ENCODE data around the gene IRF1.

GRCh38 chr5:132465059-132465707 is 25.4 kb downstream of the IRF1 start:
- TF ChIP-seq CTCF (IDR thresholded peaks at IDR 0.05) (no peak), POLR2AphosphoS5 (IDR thresholded peaks at IDR 0.05) (no peak), POLR2A (IDR thresholded peaks at IDR 0.05) (no peak)
